Fibroblast of skin of back (primary cell): ENCODE measurements around the gene NEK3.
"Not testable (repeated sequence)": the region's sequence is repeated elsewhere in the genome, so short reads cannot be mapped to it uniquely, and the experiment has no call there.

Source experiments
- DNase-seq: peaks from one replicate; pipeline ENCODE4 v3.0.0-alpha.2; 2013

The NEK3 gene

GRCh38 chr13:52169839-52170238 is 10.4 kb upstream of the NEK3 start:
- DNase-seq: no peak

- no peak for DNase-seq
Observed at GRCh38 chr13:52165411-52165810, 6.0 kb upstream of the NEK3 start.

- no peak for DNase-seq
Observed at GRCh38 chr13:52164989-52165388, 5.6 kb upstream of the NEK3 start.

- DNase-seq: not testable (repeated sequence)
Observed at GRCh38 chr13:52163878-52164277, 4.5 kb upstream of the NEK3 start.

- DNase-seq: peak; percentile 19
Observed at GRCh38 chr13:52162279-52163101, 3.1 kb upstream of the NEK3 start.

GRCh38 chr13:52161181-52161646 is 1.8 kb upstream of the NEK3 start:
- no peak for DNase-seq

- no peak for DNase-seq
Observed at GRCh38 chr13:52160506-52160905, 1.1 kb upstream of the NEK3 start.

GRCh38 chr13:52160053-52160452 is 656 bp upstream of the NEK3 start:
- DNase-seq: no peak

GRCh38 chr13:52158629-52159158 is 703 bp downstream of the NEK3 start:
- DNase-seq: peak; percentile 59

- peak; percentile 33 for DNase-seq
Observed at GRCh38 chr13:52156724-52157261, 2.6 kb downstream of the NEK3 start.

GRCh38 chr13:52155177-52155576 is 4.2 kb downstream of the NEK3 start:
- DNase-seq: no peak

GRCh38 chr13:52147225-52147624 is 12.2 kb downstream of the NEK3 start:
- no peak for DNase-seq

- no peak for DNase-seq
Observed at GRCh38 chr13:52141299-52141698, 18.1 kb downstream of the NEK3 start.

GRCh38 chr13:52137489-52137888 is 21.9 kb downstream of the NEK3 start:
- no peak for DNase-seq

GRCh38 chr13:52136763-52137162 is 22.6 kb downstream of the NEK3 start:
- DNase-seq: no peak

- DNase-seq: no peak
Observed at GRCh38 chr13:52130641-52131040, 28.8 kb downstream of the NEK3 start.

GRCh38 chr13:52128714-52129700 is 30.4 kb downstream of the NEK3 start, which contains the start of gene NEK5:
TSS of gene NEK5 (minus strand) at chr13:52129073. CDS start at chr13:52127482, 1,591 bp downstream.
- peak; percentile 54 for DNase-seq

GRCh38 chr13:52127783-52128702 is 31.4 kb downstream of the NEK3 start:
- peak; percentile 52 for DNase-seq

- no peak for DNase-seq
Observed at GRCh38 chr13:52127378-52127777, 32.0 kb downstream of the NEK3 start.

- no peak for DNase-seq
Observed at GRCh38 chr13:52125547-52125946, 33.9 kb downstream of the NEK3 start.

GRCh38 chr13:52118595-52118994 is 40.8 kb downstream of the NEK3 start:
- no peak for DNase-seq
